Ovary (tissue), 3 donors: ENCODE data around the gene SLCO1B1.

Experiments used
- EP300 ChIP-seq: sonication (generic); formaldehyde crosslinking; IDR thresholded peaks from one replicate; pipeline ENCODE4 v1.6.1; 2017; ENCODE audit warnings: antibody characterized with exemption
- POLR2A ChIP-seq: fragments of 450-650 bp; IDR thresholded peaks from one replicate; pipeline ENCODE4 v1.6.1; 2017; ENCODE audit warnings: antibody characterized with exemption, mild to moderate bottlenecking, moderate library complexity
- TF ChIP-seq, protein P1 (sequence below), 3 donors: fragments of 450-650 bp in 2 of 3; fragments of 200-600 bp in 1 of 3; IDR thresholded peaks; one replicate each; pipeline versions ENCODE4 v1.5.1 to v1.8.0; 2016 to 2022; ENCODE audit warnings: antibody characterized with exemption in 3 of 3, mild to moderate bottlenecking in 1 of 3
- donor health status: DM: no; HTN: no; CAD: no.

DNA sequence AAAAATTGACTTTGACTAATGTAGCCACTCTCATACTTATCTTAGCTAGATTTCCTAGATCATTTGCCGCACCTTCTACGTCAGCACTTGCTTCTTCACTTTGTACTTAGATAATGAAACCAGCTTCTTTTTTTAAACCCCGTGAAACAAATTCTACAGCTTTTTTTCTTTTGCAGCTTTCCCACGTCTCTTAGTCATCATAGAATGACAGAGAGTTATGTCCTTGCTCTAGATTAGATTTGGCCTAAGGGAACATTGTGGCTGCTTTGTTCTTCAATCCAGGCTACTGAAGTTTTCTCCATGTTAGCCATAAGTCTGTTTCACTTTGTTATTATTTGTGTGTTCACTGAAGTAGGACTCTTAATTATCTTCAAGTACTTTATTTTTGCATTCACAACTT is 108.9 kb downstream of the SLCO1B1 start:
- TF ChIP-seq POLR2A = no peak
- TF ChIP-seq, protein P1, sequence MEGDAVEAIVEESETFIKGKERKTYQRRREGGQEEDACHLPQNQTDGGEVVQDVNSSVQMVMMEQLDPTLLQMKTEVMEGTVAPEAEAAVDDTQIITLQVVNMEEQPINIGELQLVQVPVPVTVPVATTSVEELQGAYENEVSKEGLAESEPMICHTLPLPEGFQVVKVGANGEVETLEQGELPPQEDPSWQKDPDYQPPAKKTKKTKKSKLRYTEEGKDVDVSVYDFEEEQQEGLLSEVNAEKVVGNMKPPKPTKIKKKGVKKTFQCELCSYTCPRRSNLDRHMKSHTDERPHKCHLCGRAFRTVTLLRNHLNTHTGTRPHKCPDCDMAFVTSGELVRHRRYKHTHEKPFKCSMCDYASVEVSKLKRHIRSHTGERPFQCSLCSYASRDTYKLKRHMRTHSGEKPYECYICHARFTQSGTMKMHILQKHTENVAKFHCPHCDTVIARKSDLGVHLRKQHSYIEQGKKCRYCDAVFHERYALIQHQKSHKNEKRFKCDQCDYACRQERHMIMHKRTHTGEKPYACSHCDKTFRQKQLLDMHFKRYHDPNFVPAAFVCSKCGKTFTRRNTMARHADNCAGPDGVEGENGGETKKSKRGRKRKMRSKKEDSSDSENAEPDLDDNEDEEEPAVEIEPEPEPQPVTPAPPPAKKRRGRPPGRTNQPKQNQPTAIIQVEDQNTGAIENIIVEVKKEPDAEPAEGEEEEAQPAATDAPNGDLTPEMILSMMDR (IDR thresholded peaks at IDR 0.05) = no peak
- no peak for TF ChIP-seq EP300
